Measurements from ENCODE around the gene SLC22A23.

Gene SLC22A23

GRCh38 chr6:3370361-3371221 is 86.3 kb downstream of the SLC22A23 start:
- no peak for DNase-seq (ENCODE audit: low read depth in 2 of 2)

GRCh38 chr6:3369985-3370360 is 86.9 kb downstream of the SLC22A23 start:
- no peak for DNase-seq (ENCODE audit: low read depth in 2 of 2)

- DNase-seq (ENCODE audit: low read depth in 2 of 2): no peak
These were observed 88.2 kb downstream of the SLC22A23 start for GRCh38 chr6:3368685-3369084.

- DNase-seq (ENCODE audit: low read depth in 2 of 2): no peak
These were observed 89.2 kb downstream of the SLC22A23 start for GRCh38 chr6:3367630-3368029.

- no peak for DNase-seq (ENCODE audit: low read depth in 2 of 2)
These were observed 90.0 kb downstream of the SLC22A23 start for GRCh38 chr6:3366596-3367413.

DNA sequence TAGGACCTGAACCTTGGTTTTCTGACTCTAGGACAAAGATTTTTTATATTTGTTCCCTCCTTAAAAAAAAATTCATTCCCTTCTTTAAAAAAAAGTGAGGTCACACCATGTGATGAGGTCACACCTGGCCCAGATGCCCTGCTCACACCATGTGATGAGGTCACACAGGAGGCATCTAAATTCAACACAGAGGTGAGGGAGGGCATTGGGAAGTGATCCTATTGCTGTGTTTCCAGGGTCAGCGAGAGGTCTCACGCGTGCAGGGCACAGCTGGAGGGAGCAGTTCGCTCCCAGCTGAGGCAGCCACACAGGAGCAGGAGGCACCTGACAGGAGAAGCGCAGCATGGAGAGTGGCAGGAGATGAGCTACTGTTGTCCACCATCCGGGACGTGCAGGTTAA is 92.5 kb downstream of the SLC22A23 start:
- no peak for DNase-seq (ENCODE audit: low read depth in 2 of 2)

- DNase-seq (ENCODE audit: low read depth in 2 of 2): no peak
These were observed 93.4 kb downstream of the SLC22A23 start for GRCh38 chr6:3363296-3364025.

GRCh38 chr6:3361312-3362037 is 95.4 kb downstream of the SLC22A23 start:
- no peak for DNase-seq (ENCODE audit: low read depth in 2 of 2)

GRCh38 chr6:3360727-3361045 is 96.2 kb downstream of the SLC22A23 start:
- no peak for DNase-seq (ENCODE audit: low read depth in 2 of 2)

GRCh38 chr6:3359973-3360726 is 96.7 kb downstream of the SLC22A23 start:
- DNase-seq (ENCODE audit: low read depth in 2 of 2): no peak

GRCh38 chr6:3359101-3359752 is 97.6 kb downstream of the SLC22A23 start:
- no peak for DNase-seq (ENCODE audit: low read depth in 2 of 2)

- no peak for DNase-seq (ENCODE audit: low read depth in 2 of 2)
These were observed 98.3 kb downstream of the SLC22A23 start for GRCh38 chr6:3358413-3359100.

GRCh38 chr6:3357678-3358077 is 99.2 kb downstream of the SLC22A23 start:
- DNase-seq (ENCODE audit: low read depth in 2 of 2): no peak

- DNase-seq (ENCODE audit: low read depth in 2 of 2): no peak
These were observed 99.9 kb downstream of the SLC22A23 start for GRCh38 chr6:3356824-3357420.

DNA sequence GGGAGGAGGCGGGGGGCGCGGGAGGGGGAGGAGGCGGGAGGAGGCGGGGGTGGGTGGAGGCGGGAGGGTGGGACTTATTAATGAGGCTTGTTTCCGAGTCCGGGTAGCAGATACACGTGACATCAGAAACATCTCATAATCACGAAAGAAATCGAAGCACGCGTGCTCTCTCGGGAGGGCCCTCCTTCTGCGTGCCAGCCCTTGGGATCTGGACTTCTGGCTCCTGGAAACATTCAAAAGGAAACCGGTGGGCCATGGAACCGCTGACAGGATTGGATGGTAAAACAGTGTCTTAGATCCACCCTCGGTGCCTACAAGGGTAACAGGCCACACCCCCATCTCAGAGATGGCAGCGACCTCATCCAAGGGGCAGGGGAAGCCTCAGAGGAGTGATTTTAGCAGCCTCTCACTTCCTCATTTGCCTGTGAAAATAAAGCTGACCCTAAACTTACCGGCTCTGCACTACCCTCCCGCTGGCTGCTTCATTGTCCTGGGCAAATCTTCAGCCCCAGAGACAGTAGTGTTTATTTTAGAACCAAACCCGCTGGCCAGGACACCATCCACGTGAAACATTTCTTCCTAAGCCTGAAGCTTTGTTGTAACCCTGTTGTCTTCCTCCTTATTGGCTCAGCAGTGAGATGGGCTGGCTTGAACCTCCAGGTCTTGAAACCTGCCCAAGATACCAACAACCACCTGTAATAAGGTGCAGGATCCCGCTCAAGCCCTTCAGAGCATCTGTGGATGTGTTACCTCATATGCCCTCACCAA is 100.6 kb downstream of the SLC22A23 start:
- peak; percentile 16 to 20 for DNase-seq (ENCODE audit: low read depth in 2 of 2)

DNA sequence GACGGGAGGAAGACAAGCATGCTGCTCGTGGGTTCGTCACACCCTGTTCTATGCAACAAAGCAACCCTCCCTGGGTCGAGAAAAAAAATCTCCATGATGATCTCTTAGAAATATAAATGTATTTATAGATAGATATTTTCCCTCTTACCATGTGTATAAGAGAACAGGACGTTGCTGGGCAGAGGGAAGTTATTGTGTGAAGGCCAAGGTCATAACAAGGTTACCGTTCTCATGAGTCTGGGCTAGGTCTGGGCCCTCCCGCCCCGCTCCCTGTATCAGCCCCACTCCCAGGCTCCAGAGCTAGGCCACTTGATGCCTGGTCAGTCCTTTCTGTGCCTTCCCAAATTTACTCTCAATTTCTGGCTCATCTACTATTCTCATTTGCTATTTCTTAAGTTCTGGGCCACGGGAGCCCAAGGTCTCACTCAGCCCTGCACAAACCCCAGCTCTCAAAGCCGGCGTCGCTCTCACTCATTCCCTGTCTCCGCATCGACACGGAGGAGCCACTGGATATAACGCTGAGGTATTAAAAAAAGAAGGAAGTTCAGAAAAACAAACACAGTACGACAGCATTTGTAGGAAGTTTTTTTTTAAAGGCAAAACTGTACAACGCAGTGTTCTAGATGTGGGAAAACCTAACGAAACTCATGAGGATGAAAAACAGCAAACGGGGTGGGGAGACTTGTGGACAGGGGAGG is 101.3 kb downstream of the SLC22A23 start:
- DNase-seq (ENCODE audit: low read depth in 2 of 2): no peak

GRCh38 chr6:3355011-3355357 is 101.9 kb downstream of the SLC22A23 start:
- no peak for DNase-seq (ENCODE audit: low read depth in 2 of 2)

DNA sequence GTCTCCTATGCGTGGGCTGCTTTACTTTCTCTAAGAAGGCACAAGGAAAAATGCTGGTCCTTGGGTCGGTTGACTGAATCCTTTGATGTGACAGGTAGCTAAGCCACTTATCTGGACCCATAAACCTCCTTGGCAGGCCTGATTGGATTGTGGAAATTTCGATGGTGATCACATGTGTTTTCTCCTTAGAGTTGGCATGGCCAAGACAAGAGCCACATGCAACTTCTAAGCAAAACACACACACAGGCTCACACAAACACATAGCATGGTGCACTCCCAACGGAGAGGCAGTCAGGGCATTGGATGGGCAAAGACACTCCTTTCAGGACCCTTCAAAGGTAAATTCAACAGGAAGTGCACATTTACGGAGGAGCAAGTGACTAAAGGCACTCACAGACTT is 102.9 kb downstream of the SLC22A23 start:
- no peak for DNase-seq (ENCODE audit: low read depth in 2 of 2)
